Neural cell (in vitro differentiated cells): Measurements from ENCODE around the gene RBP5. TPM values are rescaled to one million over a fixed set of nuclear protein-coding genes. Genes with fewer than 3 reads are reported as not detected.

Source experiments
- H2AFZ ChIP-seq: fragments of 200-600, 300-800 bp; sonication (generic), shearing (Covaris generic); 2 replicates; pipeline ENCODE4 v1.6.0; 2014; ENCODE audit warnings: low read depth, mild to moderate bottlenecking, antibody characterized with exemption, low read length, moderate library complexity
- H3F3A ChIP-seq: fragments of 200-600 bp; shearing (Covaris generic); 2 replicates; pipeline ENCODE4 v1.6.1; 2016; ENCODE audit warnings: mild to moderate bottlenecking, moderate library complexity, mixed read lengths, antibody characterized with exemption, low read length; ENCODE audit not compliant: insufficient read depth, poor library complexity, severe bottlenecking
- H3K27ac ChIP-seq: fragments of 200-600, 300-800 bp; sonication (generic), shearing (Covaris generic); 2 replicates; pipeline ENCODE4 v1.5.1; 2014; ENCODE audit warnings: mild to moderate bottlenecking, low read length, moderate library complexity
- H3K27me3 ChIP-seq: fragments of 300-800, 200-600 bp; sonication (generic), shearing (Covaris generic); 2 replicates; pipeline ENCODE4 v1.6.0; 2014; ENCODE audit warnings: mild to moderate bottlenecking, low read depth, low read length, moderate library complexity; ENCODE audit not compliant: insufficient read depth
- H3K36me3 ChIP-seq: fragments of 300-800, 200-600 bp; sonication (generic), shearing (Covaris generic); 2 replicates; pipeline ENCODE4 v1.5.1; 2014; ENCODE audit warnings: mild to moderate bottlenecking, antibody characterized with exemption, low read length, moderate library complexity; ENCODE audit not compliant: insufficient read depth
- H3K4me2 ChIP-seq: fragments of 300-800, 200-600 bp; sonication (generic), shearing (Covaris generic); 2 replicates; pipeline ENCODE4 v1.6.0; 2014; ENCODE audit warnings: mild to moderate bottlenecking, low read length
- H3K4me3 ChIP-seq: fragments of 300-800, 200-600 bp; sonication (generic), shearing (Covaris generic); 2 replicates; pipeline ENCODE4 v1.5.1; 2014; ENCODE audit warnings: mild to moderate bottlenecking, low read length, moderate library complexity
- H3K79me2 ChIP-seq: fragments of 200-600 bp; shearing (Covaris generic); replicated peaks from 2 replicates; pipeline ENCODE4 v1.6.0; 2014; ENCODE audit warnings: mild to moderate bottlenecking, low read length, moderate library complexity; ENCODE audit not compliant: insufficient read depth
- H3K9ac ChIP-seq: fragments of 300-800, 200-600 bp; sonication (generic), shearing (Covaris generic); 2 replicates; pipeline ENCODE4 v1.6.1; 2016; ENCODE audit warnings: mild to moderate bottlenecking, low read length, mixed read lengths
- H3K9me2 ChIP-seq: fragments of 200-600 bp; shearing (Covaris generic); 2 replicates; pipeline ENCODE4 v1.6.1; 2016; ENCODE audit warnings: mild to moderate bottlenecking, low read length, mixed read lengths; ENCODE audit not compliant: insufficient read depth
- H3K9me3 ChIP-seq: fragments of 200-600, 300-800 bp; sonication (generic), shearing (Covaris generic); 2 replicates; pipeline ENCODE4 v1.6.1; 2016; ENCODE audit warnings: mild to moderate bottlenecking, mixed run types, low read length, moderate library complexity, mixed read lengths
- H4K20me1 ChIP-seq: fragments of 200-600 bp; shearing (Covaris generic); 2 replicates; pipeline ENCODE4 v1.6.1; 2016; ENCODE audit warnings: mild to moderate bottlenecking, mixed run types; ENCODE audit not compliant: insufficient read depth
- EP300 ChIP-seq: fragments of 450-650 bp; conservative IDR thresholded peaks from 2 replicates; pipeline ENCODE4 v1.6.1; 2014; ENCODE audit warnings: antibody characterized with exemption, mild to moderate bottlenecking, moderate library complexity; ENCODE audit not compliant: poor library complexity, severe bottlenecking
- EZH2 ChIP-seq: fragments of 200-600, 300-800 bp; shearing (Covaris generic), sonication (generic); IDR thresholded peaks from 2 replicates; pipeline ENCODE4 v1.6.1; 2014; ENCODE audit warnings: antibody characterized with exemption, low read length, borderline replicate concordance, mild to moderate bottlenecking; ENCODE audit not compliant: insufficient read depth, poor library complexity, severe bottlenecking
- MXI1 ChIP-seq: fragments of 450-650 bp; conservative IDR thresholded peaks from 2 replicates; pipeline ENCODE4 v1.6.1; 2014; ENCODE audit warnings: antibody characterized with exemption, mild to moderate bottlenecking; ENCODE audit not compliant: poor library complexity, severe bottlenecking
- POLR2AphosphoS5 ChIP-seq: IDR thresholded peaks from 2 replicates; pipeline ENCODE4 v1.6.1; 2012
- RAD21 ChIP-seq: fragments of 450-650 bp; conservative IDR thresholded peaks from 2 replicates; pipeline ENCODE4 v1.6.1; 2014; ENCODE audit warnings: antibody characterized with exemption, mild to moderate bottlenecking, moderate library complexity
- SMC3 ChIP-seq: fragments of 450-650 bp; conservative IDR thresholded peaks from 2 replicates; pipeline ENCODE4 v1.6.1; 2014; ENCODE audit warnings: antibody characterized with exemption, mild to moderate bottlenecking, moderate library complexity; ENCODE audit not compliant: poor library complexity
- TAF1 ChIP-seq: IDR thresholded peaks from 2 replicates; pipeline ENCODE4 v1.6.1; 2012; ENCODE audit warnings: low read depth
- polyA plus RNA-seq: library from polyadenylated mRNA; depleted of rRNA; stranded (reverse); fragments of >200 nt; gene quantifications from 2 replicates; pipeline ENCODE4 v1.2.3, GENCODE V29; 2014
- TF ChIP-seq, protein P1 (sequence below): IDR thresholded peaks from 2 replicates; pipeline ENCODE4 v1.6.1; 2012; ENCODE audit warnings: borderline replicate concordance
- TF ChIP-seq, protein P2 (sequence below): fragments of 450-650 bp; IDR thresholded peaks from 2 replicates; pipeline ENCODE4 v1.5.1; 2014; ENCODE audit warnings: antibody characterized with exemption, mild to moderate bottlenecking, moderate library complexity; ENCODE audit not compliant: poor library complexity, severe bottlenecking

The RBP5 gene
- polyA plus RNA-seq, 1 donor from 2014 or later: 1.9 TPM

DNA sequence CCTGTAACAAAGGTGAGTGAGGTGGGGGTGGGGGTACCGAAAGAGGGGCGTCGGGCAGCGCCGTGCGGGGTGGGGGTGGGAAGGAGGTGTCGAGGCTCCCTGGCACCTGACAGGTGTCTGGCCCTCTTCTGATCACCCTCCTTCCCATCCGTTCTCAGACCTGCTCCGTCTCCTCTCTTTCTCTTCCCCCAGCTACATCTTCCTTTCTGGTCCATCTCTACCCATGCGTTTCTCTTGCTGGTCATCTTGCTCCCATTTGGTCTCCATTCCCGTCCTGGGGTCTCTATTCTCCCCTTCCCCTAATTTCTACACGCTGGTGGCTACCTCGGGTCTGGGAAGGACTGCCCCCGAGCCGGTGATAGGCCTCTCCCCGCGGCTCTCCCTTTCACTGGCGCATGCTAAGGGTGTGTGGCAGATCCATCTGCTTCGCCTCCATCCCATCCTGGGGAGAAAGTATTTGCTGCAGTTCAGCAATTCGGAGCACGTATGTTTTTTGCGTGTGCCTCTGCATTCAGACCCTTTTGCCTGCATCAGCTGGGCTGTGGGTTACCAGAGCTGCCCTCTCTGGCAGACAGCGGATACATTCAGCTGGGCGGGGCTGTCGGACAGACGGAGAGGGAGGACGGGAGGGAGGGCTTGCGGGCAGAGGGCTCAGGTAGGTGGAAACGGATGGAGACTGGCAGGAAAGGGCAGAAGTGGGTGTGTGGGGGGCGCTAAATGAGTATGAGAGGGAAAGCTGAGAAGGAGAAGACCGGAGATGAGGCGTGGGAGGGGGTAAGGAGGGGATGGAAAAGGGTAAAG, 2.2 kb upstream of the RBP5 start:
- Histone ChIP-seq H3K9me2 (no peaks in the 10 kb centered on the region), H2AFZ (peak overlapping the region; percentile 95), H3K36me3 (no peaks in the 10 kb centered on the region), H3F3A (no peaks in the 10 kb centered on the region), H3K4me3 (peak overlapping the region; percentile 85), H3K27ac (peak overlapping the region; percentile 89), H4K20me1 (no peaks in the 10 kb centered on the region), H3K27me3 (peaks cover 5% of the 10 kb centered on the region), H3K9ac (peak overlapping the region; percentile 97), H3K79me2 (peaks cover 14% of the 10 kb centered on the region), H3K9me3 (no peaks in the 10 kb centered on the region), H3K4me2 (peak overlapping the region; percentile 95)
- no peak for TF ChIP-seq RAD21
- TF ChIP-seq MXI1: peak; percentile 73
- TF ChIP-seq EZH2: no peak
- no peak for TF ChIP-seq TAF1
- TF ChIP-seq EP300: no peak
- TF ChIP-seq POLR2AphosphoS5: peak; percentile 54

GRCh38 chr12:7129872-7130691, 1.4 kb upstream of the RBP5 start, which contains the start of gene CLSTN3:
CLSTN3 (plus strand) TSS chr12:7130371; CDS start chr12:7130649, 278 bp downstream.
- no peaks in the 10 kb centered on the region for H3K9me2 ChIP-seq
- TF ChIP-seq EZH2 (no peak), MXI1 (peak; percentile 14), TAF1 (peak; percentile 85), POLR2AphosphoS5 (peak; percentile 81), SMC3 (peak; percentile 24), RAD21 (peak; percentile 3), EP300 (no peak)
- TF ChIP-seq, protein P1, sequence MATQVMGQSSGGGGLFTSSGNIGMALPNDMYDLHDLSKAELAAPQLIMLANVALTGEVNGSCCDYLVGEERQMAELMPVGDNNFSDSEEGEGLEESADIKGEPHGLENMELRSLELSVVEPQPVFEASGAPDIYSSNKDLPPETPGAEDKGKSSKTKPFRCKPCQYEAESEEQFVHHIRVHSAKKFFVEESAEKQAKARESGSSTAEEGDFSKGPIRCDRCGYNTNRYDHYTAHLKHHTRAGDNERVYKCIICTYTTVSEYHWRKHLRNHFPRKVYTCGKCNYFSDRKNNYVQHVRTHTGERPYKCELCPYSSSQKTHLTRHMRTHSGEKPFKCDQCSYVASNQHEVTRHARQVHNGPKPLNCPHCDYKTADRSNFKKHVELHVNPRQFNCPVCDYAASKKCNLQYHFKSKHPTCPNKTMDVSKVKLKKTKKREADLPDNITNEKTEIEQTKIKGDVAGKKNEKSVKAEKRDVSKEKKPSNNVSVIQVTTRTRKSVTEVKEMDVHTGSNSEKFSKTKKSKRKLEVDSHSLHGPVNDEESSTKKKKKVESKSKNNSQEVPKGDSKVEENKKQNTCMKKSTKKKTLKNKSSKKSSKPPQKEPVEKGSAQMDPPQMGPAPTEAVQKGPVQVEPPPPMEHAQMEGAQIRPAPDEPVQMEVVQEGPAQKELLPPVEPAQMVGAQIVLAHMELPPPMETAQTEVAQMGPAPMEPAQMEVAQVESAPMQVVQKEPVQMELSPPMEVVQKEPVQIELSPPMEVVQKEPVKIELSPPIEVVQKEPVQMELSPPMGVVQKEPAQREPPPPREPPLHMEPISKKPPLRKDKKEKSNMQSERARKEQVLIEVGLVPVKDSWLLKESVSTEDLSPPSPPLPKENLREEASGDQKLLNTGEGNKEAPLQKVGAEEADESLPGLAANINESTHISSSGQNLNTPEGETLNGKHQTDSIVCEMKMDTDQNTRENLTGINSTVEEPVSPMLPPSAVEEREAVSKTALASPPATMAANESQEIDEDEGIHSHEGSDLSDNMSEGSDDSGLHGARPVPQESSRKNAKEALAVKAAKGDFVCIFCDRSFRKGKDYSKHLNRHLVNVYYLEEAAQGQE: peak; percentile 58
- TF ChIP-seq, protein P2, sequence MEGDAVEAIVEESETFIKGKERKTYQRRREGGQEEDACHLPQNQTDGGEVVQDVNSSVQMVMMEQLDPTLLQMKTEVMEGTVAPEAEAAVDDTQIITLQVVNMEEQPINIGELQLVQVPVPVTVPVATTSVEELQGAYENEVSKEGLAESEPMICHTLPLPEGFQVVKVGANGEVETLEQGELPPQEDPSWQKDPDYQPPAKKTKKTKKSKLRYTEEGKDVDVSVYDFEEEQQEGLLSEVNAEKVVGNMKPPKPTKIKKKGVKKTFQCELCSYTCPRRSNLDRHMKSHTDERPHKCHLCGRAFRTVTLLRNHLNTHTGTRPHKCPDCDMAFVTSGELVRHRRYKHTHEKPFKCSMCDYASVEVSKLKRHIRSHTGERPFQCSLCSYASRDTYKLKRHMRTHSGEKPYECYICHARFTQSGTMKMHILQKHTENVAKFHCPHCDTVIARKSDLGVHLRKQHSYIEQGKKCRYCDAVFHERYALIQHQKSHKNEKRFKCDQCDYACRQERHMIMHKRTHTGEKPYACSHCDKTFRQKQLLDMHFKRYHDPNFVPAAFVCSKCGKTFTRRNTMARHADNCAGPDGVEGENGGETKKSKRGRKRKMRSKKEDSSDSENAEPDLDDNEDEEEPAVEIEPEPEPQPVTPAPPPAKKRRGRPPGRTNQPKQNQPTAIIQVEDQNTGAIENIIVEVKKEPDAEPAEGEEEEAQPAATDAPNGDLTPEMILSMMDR: no peak
- H3K79me2 ChIP-seq: peaks cover 14% of the 10 kb centered on the region
- no peaks in the 10 kb centered on the region for H4K20me1 ChIP-seq
- H2AFZ ChIP-seq: peak within 1 kb of the TSS; percentile 95
- H3F3A ChIP-seq: no peaks in the 10 kb centered on the region
- H3K9ac ChIP-seq: peak within 1 kb of the TSS; percentile 97
- H3K36me3 ChIP-seq: no peaks in the 10 kb centered on the region
- H3K27me3 ChIP-seq: peaks cover 5% of the 10 kb centered on the region
- H3K27ac ChIP-seq: peak within 1 kb of the TSS; percentile 89
- H3K4me2 ChIP-seq: peak within 1 kb of the TSS; percentile 95
- peak within 1 kb of the TSS; percentile 85 for H3K4me3 ChIP-seq
- no peaks in the 10 kb centered on the region for H3K9me3 ChIP-seq
